Effector memory CD4-positive, alpha-beta T cell (primary cell): ENCODE data around the gene ALDH1A1.

Experiments used
- DNase-seq, 3 donors: peaks; one replicate each; pipeline ENCODE4 v3.0.0-alpha.2; 2020
- H3K27ac ChIP-seq: 2 replicates; pipeline ENCODE4 v1.7.0; 2013; ENCODE audit warnings: mild to moderate bottlenecking, low read length, moderate library complexity; ENCODE audit not compliant: insufficient read depth, poor library complexity, severe bottlenecking
- H3K27me3 ChIP-seq: replicated peaks from 2 replicates; pipeline ENCODE4 v1.7.0; 2013; ENCODE audit warnings: mild to moderate bottlenecking, low read length; ENCODE audit not compliant: insufficient read depth, control insufficient read depth, poor library complexity, severe bottlenecking
- H3K36me3 ChIP-seq: 2 replicates; pipeline ENCODE4 v1.7.0; 2013; ENCODE audit warnings: mild to moderate bottlenecking, low read length, moderate library complexity; ENCODE audit not compliant: control insufficient read depth, insufficient read depth
- H3K4me1 ChIP-seq: 2 replicates; pipeline ENCODE4 v1.7.0; 2013; ENCODE audit warnings: low read length, mild to moderate bottlenecking; ENCODE audit not compliant: control insufficient read depth, insufficient read depth, poor library complexity, severe bottlenecking
- H3K4me3 ChIP-seq: 2 replicates; pipeline ENCODE4 v1.7.0; 2013; ENCODE audit warnings: low read length, low read depth, mild to moderate bottlenecking; ENCODE audit not compliant: insufficient read depth, poor library complexity, severe bottlenecking
- H3K9me3 ChIP-seq: 2 replicates; pipeline ENCODE4 v1.7.0; 2013; ENCODE audit warnings: mild to moderate bottlenecking, low read length, moderate library complexity; ENCODE audit not compliant: control insufficient read depth

The ALDH1A1 gene

DNA sequence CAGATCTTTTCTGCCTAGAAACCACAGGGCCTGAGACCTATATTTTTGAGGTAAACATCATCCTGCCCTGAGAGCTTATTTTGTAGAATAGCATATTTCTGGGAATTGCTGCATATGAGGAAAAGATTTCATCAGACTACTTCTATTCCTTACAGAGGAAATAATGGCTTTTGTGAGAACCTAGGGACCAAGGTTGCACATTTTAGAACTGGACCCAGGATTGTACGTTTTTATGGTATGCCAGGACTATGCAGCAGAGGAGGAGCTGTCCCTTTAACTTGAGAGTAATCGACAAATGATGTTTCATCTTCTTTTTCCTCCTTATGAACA, 2.2 kb upstream of the ALDH1A1 start:
- no peak overlapping the region for H3K27ac ChIP-seq
- no peaks in the 10 kb centered on the region for H3K36me3 ChIP-seq
- no peaks in the 10 kb centered on the region for H3K27me3 ChIP-seq
- no peaks in the 10 kb centered on the region for H3K4me1 ChIP-seq
- H3K4me3 ChIP-seq = no peak overlapping the region
- DNase-seq = no peak
- no peaks in the 10 kb centered on the region for H3K9me3 ChIP-seq

DNA sequence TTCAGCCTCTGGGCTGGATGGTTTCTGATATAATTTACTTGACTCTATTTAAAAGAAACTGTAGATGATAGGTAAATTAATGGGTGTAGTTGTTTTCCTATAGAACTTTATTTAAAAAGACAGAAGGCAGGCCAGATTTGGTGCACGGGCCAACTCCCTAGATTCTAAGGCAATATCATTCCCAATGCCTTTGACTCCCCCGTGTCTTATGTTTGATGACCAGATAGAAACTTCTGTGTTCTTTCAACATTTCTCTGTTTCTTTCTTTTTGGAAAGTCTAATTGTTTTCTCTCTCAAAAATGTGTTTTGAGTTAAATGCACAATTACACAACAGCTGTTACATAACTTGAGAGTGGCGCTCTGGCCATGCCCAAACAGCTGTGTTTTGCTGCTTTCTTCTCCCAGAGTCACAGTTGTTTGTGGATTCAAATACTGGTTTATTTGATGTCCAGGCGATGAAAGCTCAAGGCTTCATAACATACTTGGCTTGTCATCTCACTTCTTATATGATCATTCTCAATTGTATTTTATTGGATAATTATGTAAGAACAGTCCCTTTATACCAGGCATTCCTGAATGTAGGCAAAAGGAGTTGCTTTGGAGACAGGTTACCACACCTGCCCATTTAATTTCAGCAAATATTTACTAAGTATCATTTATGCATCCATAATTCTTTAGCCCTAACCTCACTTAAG, 1.7 kb upstream of the ALDH1A1 start:
- no peaks in the 10 kb centered on the region for H3K36me3 ChIP-seq
- H3K27me3 ChIP-seq = no peaks in the 10 kb centered on the region
- H3K9me3 ChIP-seq = no peaks in the 10 kb centered on the region
- DNase-seq = no peak
- H3K4me3 ChIP-seq = no peak overlapping the region
- H3K4me1 ChIP-seq = no peaks in the 10 kb centered on the region
- H3K27ac ChIP-seq = no peak overlapping the region

GRCh38 chr9:72952381-72952690, 517 bp downstream of the ALDH1A1 start:
- H3K4me1 ChIP-seq = no peaks in the 10 kb centered on the region
- H3K4me3 ChIP-seq = no peak overlapping the region
- no peak for DNase-seq
- no peaks in the 10 kb centered on the region for H3K27me3 ChIP-seq
- no peaks in the 10 kb centered on the region for H3K36me3 ChIP-seq
- no peaks in the 10 kb centered on the region for H3K9me3 ChIP-seq
- no peak overlapping the region for H3K27ac ChIP-seq

- Histone ChIP-seq H3K4me1 (no peaks in the 10 kb centered on the region), H3K36me3 (no peaks in the 10 kb centered on the region), H3K27ac (no peak overlapping the region), H3K4me3 (no peak overlapping the region), H3K27me3 (no peaks in the 10 kb centered on the region), H3K9me3 (no peaks in the 10 kb centered on the region)
- no peak for DNase-seq
Observed at GRCh38 chr9:72951520-72952380, 1.1 kb downstream of the ALDH1A1 start.

DNA sequence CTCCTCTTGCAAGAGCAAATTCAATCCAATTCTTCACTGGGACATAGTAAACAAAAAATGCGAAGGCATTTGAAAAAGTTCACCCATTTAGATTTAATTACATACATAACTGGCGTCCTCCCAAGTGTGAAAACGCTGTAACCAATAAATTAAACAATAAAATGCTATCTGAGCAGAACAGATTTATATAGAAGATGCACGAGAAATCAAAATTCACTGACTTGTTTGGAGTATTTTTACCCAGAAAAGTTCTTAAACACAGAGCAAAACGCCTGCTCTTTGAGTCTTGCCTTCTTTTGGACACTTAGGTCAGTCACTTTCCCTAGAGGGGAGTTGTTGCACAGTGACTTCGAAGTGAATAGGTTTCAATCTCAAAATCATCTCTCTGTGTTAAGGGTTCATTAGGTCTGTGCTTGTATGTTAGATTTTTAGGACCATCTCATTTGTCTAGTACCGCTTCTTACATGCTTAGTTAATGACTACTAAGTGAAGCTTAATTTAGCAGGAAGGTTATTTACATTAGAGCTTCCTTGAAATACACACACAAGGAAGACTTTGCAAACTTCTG, 1.9 kb downstream of the ALDH1A1 start:
- H3K27ac ChIP-seq = no peak overlapping the region
- H3K9me3 ChIP-seq = no peaks in the 10 kb centered on the region
- no peak for DNase-seq
- no peaks in the 10 kb centered on the region for H3K27me3 ChIP-seq
- no peak overlapping the region for H3K4me3 ChIP-seq
- H3K36me3 ChIP-seq = no peaks in the 10 kb centered on the region
- no peaks in the 10 kb centered on the region for H3K4me1 ChIP-seq

- no peak for DNase-seq
- Histone ChIP-seq H3K4me3 (no peak overlapping the region), H3K27me3 (no peaks in the 10 kb centered on the region), H3K9me3 (no peaks in the 10 kb centered on the region), H3K4me1 (no peaks in the 10 kb centered on the region), H3K36me3 (no peaks in the 10 kb centered on the region), H3K27ac (no peak overlapping the region)
Observed at GRCh38 chr9:72949918-72950325, 2.9 kb downstream of the ALDH1A1 start.

DNA sequence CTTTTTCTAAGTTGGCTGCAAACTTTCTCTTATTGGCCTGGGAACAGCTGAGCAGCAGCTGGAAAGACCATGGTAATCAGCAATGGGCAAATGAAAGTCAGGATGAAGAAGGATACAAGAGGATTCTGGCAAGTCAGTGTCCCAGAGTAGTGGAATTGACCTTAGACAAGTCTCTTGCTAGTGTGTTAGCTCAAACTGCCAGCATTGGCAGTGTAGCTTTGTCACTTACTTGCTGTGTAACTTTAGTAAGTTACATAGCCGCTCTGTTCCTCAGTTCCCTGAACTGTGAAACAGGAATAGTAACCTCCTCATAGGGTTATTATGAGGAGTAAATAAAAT, 3.6 kb downstream of the ALDH1A1 start:
- H3K4me3 ChIP-seq = no peak overlapping the region

DNA sequence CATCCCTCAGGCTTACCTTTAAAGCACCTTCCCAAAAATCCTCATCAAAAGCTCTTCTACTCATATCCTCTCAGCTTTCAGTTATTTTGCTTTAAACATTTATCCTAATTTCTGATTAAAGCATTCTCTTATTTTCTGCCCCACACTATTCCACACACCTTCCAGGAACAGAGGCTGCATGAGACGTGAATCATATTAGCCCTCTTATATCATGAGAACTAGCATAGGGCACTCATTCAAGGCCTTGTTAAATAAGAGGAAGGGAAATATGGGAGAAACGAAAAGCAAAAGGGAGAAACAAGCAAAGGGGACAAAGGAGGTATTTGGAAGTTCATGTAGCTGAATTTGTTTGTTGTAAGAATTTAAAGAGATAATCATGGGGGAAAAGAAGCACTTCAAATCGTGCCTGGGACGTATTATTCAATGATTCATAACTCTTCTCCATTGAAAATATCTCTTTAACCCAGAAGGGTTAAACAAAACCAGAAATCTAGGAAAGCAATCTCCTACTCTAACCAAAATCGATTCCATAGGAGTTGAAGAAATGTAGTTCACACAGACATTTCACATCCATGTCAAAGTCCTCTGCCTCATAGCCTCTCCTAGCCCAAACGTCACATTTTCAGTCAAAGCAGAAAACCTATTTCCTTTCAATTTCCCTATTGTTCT, 4.1 kb downstream of the ALDH1A1 start:
- DNase-seq = no peak
- Histone ChIP-seq H3K4me3 (no peak overlapping the region), H3K27me3 (no peaks in the 10 kb centered on the region), H3K4me1 (no peaks in the 10 kb centered on the region), H3K36me3 (no peaks in the 10 kb centered on the region), H3K9me3 (no peaks in the 10 kb centered on the region), H3K27ac (no peak overlapping the region)

More for the DNA sequence above, 3.6 kb downstream of the ALDH1A1 start:
- DNase-seq = no peak
- Histone ChIP-seq H3K9me3 (no peaks in the 10 kb centered on the region), H3K27me3 (no peaks in the 10 kb centered on the region), H3K36me3 (no peaks in the 10 kb centered on the region), H3K4me1 (no peaks in the 10 kb centered on the region), H3K27ac (no peak overlapping the region)

- Histone ChIP-seq H3K27ac (no peak overlapping the region), H3K9me3 (no peaks in the 10 kb centered on the region), H3K27me3 (no peaks in the 10 kb centered on the region), H3K4me1 (no peaks in the 10 kb centered on the region), H3K36me3 (no peaks in the 10 kb centered on the region), H3K4me3 (no peak overlapping the region)
- DNase-seq = no peak
Observed at GRCh38 chr9:72947984-72948465, 4.8 kb downstream of the ALDH1A1 start.

GRCh38 chr9:72946821-72947220, 6.0 kb downstream of the ALDH1A1 start:
- Histone ChIP-seq H3K27ac (no peak overlapping the region), H3K4me1 (no peaks in the 10 kb centered on the region), H3K27me3 (no peaks in the 10 kb centered on the region), H3K9me3 (no peaks in the 10 kb centered on the region), H3K36me3 (no peaks in the 10 kb centered on the region), H3K4me3 (no peak overlapping the region)
- no peak for DNase-seq
